SK-N-SH (cell line): ENCODE data around the gene EXOC3L1. TPM values are rescaled to one million over a fixed set of nuclear protein-coding genes. Genes with fewer than 3 reads are reported as not detected.

Experiments used
- CTCF ChIA-PET: fragments of 300-600, 350-600 bp; formaldehyde crosslinking; extraction: SDS; loops from one replicate; lab custom pipeline; 2021; lab: Yijun Ruan, JAX
- POLR2A ChIA-PET: fragments of 350-600 bp; sonication (Branson Sonifier 250); formaldehyde crosslinking; extraction: SDS; loops from one replicate; lab custom pipeline; 2020; ENCODE audit warnings: antibody characterized with exemption, inconsistent platforms; lab: Yijun Ruan, JAX
- DNase-seq: peaks from one replicate; pipeline ENCODE4 v3.0.0; 2012
- H2AFZ ChIP-seq: fragments of 200-600 bp; sonication (generic); 2 replicates; pipeline ENCODE4 v1.8.1; 2016; ENCODE audit warnings: antibody characterized with exemption, mild to moderate bottlenecking, low read depth
- H3F3A ChIP-seq: fragments of 200-600 bp; sonication (generic); replicated peaks from 2 replicates; pipeline ENCODE3; 2016; ENCODE audit warnings: antibody characterized with exemption, mild to moderate bottlenecking; ENCODE audit not compliant: insufficient read depth
- H3K27ac ChIP-seq, 2 experiments: fragments of 200-500 bp in 1 of 2; fragments of 200-600 bp in 1 of 2; sonication (Bioruptor generic) in 1 of 2; sonication (generic), shearing (Covaris generic) in 1 of 2; 2 replicates each; pipeline versions ENCODE4 v1.5.1 to v1.6.1; 2014 to 2016; ENCODE audit warnings: low read depth in 2 of 2, inconsistent platforms in 1 of 2, low read length in 1 of 2, mild to moderate bottlenecking in 1 of 2, mixed read lengths in 1 of 2
- H3K27me3 ChIP-seq: fragments of 200-600 bp; sonication (generic), shearing (Covaris generic); 2 replicates; pipeline ENCODE4 v1.6.1; 2016; ENCODE audit warnings: mixed run types; ENCODE audit not compliant: insufficient read depth
- H3K36me3 ChIP-seq, 2 experiments: fragments of 200-500 bp in 1 of 2; fragments of 200-600 bp in 1 of 2; sonication (Bioruptor generic) in 1 of 2; sonication (generic) in 1 of 2; replicated peaks in 1 of 2; 2 replicates each; pipeline versions ENCODE3 to v1.5.1; 2014 to 2016; ENCODE audit warnings: low read length in 1 of 2, mild to moderate bottlenecking in 1 of 2; ENCODE audit not compliant: insufficient read depth in 2 of 2, control insufficient read depth in 1 of 2
- H3K4me1 ChIP-seq, 2 experiments: fragments of 200-500 bp in 1 of 2; fragments of 200-600 bp in 1 of 2; sonication (Bioruptor generic) in 1 of 2; sonication (generic), shearing (Covaris generic) in 1 of 2; 2 replicates each; pipeline versions ENCODE4 v1.5.1 to v1.6.1; 2014 to 2016; ENCODE audit warnings: low read depth in 1 of 2, low read length in 1 of 2, mixed run types in 1 of 2; ENCODE audit not compliant: insufficient read depth in 2 of 2, control insufficient read depth in 1 of 2
- H3K4me2 ChIP-seq: fragments of 200-600 bp; sonication (generic), shearing (Covaris generic); 2 replicates; pipeline ENCODE4 v1.6.1; 2017; ENCODE audit warnings: mixed run types
- H3K4me3 ChIP-seq, 2 experiments: fragments of 200-500 bp in 1 of 2; fragments of 200-600 bp in 1 of 2; sonication (Bioruptor generic) in 1 of 2; sonication (generic), shearing (Covaris generic) in 1 of 2; 2 replicates each; pipeline versions ENCODE4 v1.5.1 to v1.8.1; 2014 to 2016; ENCODE audit warnings: low read depth in 2 of 2, inconsistent platforms in 1 of 2, low read length in 1 of 2, mild to moderate bottlenecking in 1 of 2, mixed read lengths in 1 of 2, moderate library complexity in 1 of 2
- H3K79me2 ChIP-seq: fragments of 200-600 bp; sonication (generic); 2 replicates; pipeline ENCODE4 v1.8.1; 2017; ENCODE audit warnings: mild to moderate bottlenecking; ENCODE audit not compliant: insufficient read depth
- H3K9ac ChIP-seq: fragments of 200-600 bp; sonication (generic); 2 replicates; pipeline ENCODE4 v1.6.1; 2017; ENCODE audit warnings: mixed run types
- H3K9me2 ChIP-seq: fragments of 200-600 bp; sonication (generic); 2 replicates; pipeline ENCODE4 v1.6.1; 2017; ENCODE audit warnings: mixed run types
- H3K9me3 ChIP-seq: fragments of 200-600 bp; sonication (generic); 2 replicates; pipeline ENCODE4 v1.6.1; 2017; ENCODE audit warnings: mixed run types, mild to moderate bottlenecking, moderate library complexity
- H4K20me1 ChIP-seq: fragments of 200-600 bp; sonication (generic); 2 replicates; pipeline ENCODE4 v1.6.1; 2017; ENCODE audit warnings: mild to moderate bottlenecking, mixed run types; ENCODE audit not compliant: insufficient read depth
- CHD2 ChIP-seq: fragments of 150-350 bp; IDR thresholded peaks from 2 replicates; pipeline ENCODE4 v1.6.1; 2018; ENCODE audit warnings: low read length; ENCODE audit not compliant: partially characterized antibody
- FOXJ3 ChIP-seq: sonication (generic); formaldehyde crosslinking; IDR thresholded peaks from 2 replicates; pipeline ENCODE4 v1.5.1; 2020; ENCODE audit warnings: mild to moderate bottlenecking, missing genetic modification reagents
- MXI1 ChIP-seq: IDR thresholded peaks from 2 replicates; pipeline ENCODE4 v1.6.1; 2012; ENCODE audit warnings: mild to moderate bottlenecking, low read depth, low read length, improper control_type of control experiment
- NRF1 ChIP-seq: IDR thresholded peaks from 2 replicates; pipeline ENCODE4 v1.6.1; 2012; ENCODE audit warnings: low read depth, mild to moderate bottlenecking, low read length
- RAD21 ChIP-seq: IDR thresholded peaks from 2 replicates; pipeline ENCODE4 v1.6.1; 2012; ENCODE audit warnings: mild to moderate bottlenecking, low read length
- RXRA ChIP-seq: IDR thresholded peaks from 2 replicates; pipeline ENCODE4 v1.4.0; 2012; ENCODE audit warnings: low read depth, mild to moderate bottlenecking, borderline replicate concordance
- TEAD4 ChIP-seq: IDR thresholded peaks from 2 replicates; pipeline ENCODE4 v1.4.0; 2012; ENCODE audit warnings: mild to moderate bottlenecking, borderline replicate concordance; ENCODE audit not compliant: insufficient read depth
- USF1 ChIP-seq: IDR thresholded peaks from 2 replicates; pipeline ENCODE4 v1.4.0; 2012; ENCODE audit warnings: low read depth, borderline replicate concordance
- WGBS: methylation state at CpG from one replicate; pipeline ENCODE4 v1.1.6; 2017; ENCODE audit warnings: low lambda C conversion rate; 5-methylcytosine and 5-hydroxymethylcytosine counted together
- polyA plus RNA-seq, 3 experiments: library from polyadenylated mRNA; depleted of rRNA; stranded (reverse); fragments of >200 nt; gene quantifications; 2 replicates each; pipeline ENCODE4 v1.2.3, GENCODE V29; 2012

The EXOC3L1 gene
- polyA plus RNA-seq, 1 of the 3 experiments (the other 2 are of a cell fraction): 0.46 TPM

DNA sequence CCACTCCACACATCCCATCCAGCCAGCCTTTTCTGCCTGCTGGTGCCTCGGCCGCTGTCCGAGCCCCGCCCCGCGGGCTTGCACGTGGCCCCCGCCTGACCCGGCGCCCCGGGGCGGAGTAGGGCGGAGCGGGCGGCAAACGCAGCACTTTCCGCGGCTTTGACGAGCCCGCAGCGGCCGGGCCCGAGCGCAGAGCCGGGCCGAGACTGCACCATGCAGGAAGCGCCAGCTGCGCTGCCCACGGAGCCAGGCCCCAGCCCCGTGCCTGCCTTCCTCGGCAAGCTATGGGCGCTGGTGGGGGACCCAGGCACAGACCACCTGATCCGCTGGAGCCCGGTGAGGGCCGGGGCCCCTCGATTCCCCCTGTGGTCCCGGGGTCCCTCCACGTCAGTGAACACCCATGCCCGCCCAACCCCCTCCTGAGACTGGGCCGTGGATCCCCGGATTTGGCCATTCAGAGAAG is 25.3 kb downstream of the EXOC3L1 start, which contains the start of gene HSF4:
TSS of gene HSF4 (plus strand) at position 147 of the 463 bp plus-strand sequence. CDS start at position 214, 67 bp downstream.
- POLR2A ChIA-PET: interaction anchor here (1.3 to 3.9 kb wide), 2 partner anchors 10 to 20 kb away, joined by 3 to 37 read pairs; no protein-coding TSS in a partner anchor

GRCh38 chr16:67163999-67164558 is 25.9 kb downstream of the EXOC3L1 start:
- Histone ChIP-seq H3K9me2 (no peaks in the 10 kb centered on the region), H2AFZ (no peak overlapping the region), H3K36me3 (no peaks in the 10 kb centered on the region), H3F3A (peaks cover 14% of the 10 kb centered on the region), H3K79me2 (no peaks in the 10 kb centered on the region), H3K9me3 (no peaks in the 10 kb centered on the region), H3K27ac (peak overlapping the region in 1 of 2 experiments; percentile 90; a peak in 2 of 4 replicates), H3K9ac (no peak overlapping the region), H3K4me1 (peaks cover 0 to 29% of the 10 kb centered on the region in 2 experiments; a peak in 1 of 4 replicates), H3K27me3 (no peaks in the 10 kb centered on the region), H3K4me3 (peak overlapping the region in 1 of 2 experiments; percentile 49; a peak in 2 of 4 replicates), H3K4me2 (no peak overlapping the region), H4K20me1 (no peaks in the 10 kb centered on the region)
- 46% methylated on average over 28 of the region's 34 CpGs for WGBS
- TF ChIP-seq RXRA (no peak), FOXJ3 (CRISPR knock-in tag) (no peak)
- ChIA-PET POLR2A (interaction anchor here (0.6 to 3.9 kb wide), 6 partner anchors 10 to 30 kb away, joined by 3 to 37 read pairs (median 5); partner anchors contain the start of gene B3GNT9), CTCF (interaction anchor here (1.1 to 14.2 kb wide), 10 partner anchors 9 to 210 kb away, joined by 4 to 470 read pairs (median 8); partner anchors contain the start of genes B3GNT9 and CBFB)
- peak; percentile 77 for DNase-seq

More for the DNA sequence above, 25.3 kb downstream of the EXOC3L1 start, which contains the start of gene HSF4:
- H3K27ac ChIP-seq: peak within 1 kb of the TSS in 1 of 2 experiments; percentile 90; a peak in 2 of 4 replicates
- 23% methylated on average over 5 of the region's 41 CpGs for WGBS
- H3K4me2 ChIP-seq: peak within 1 kb of the TSS; percentile 15; the same call in 1 of the 2 replicates
- no peaks in the 10 kb centered on the region for H3K9me2 ChIP-seq
- DNase-seq: peak; percentile 81
- no peaks in the 10 kb centered on the region for H4K20me1 ChIP-seq
- H3K79me2 ChIP-seq: no peaks in the 10 kb centered on the region
- no peak within 1 kb of the TSS for H3K9ac ChIP-seq
- H3K9me3 ChIP-seq: no peaks in the 10 kb centered on the region
- no peaks in the 10 kb centered on the region for H3K27me3 ChIP-seq
- TF ChIP-seq MXI1 (peak; percentile 51; the same call in 1 of the 2 replicates), TEAD4 (no peak)
- peaks cover 5 to 31% of the 10 kb centered on the region in 2 experiments; a peak in 2 of 4 replicates for H3K4me1 ChIP-seq
- no peak within 1 kb of the TSS for H2AFZ ChIP-seq
- no peaks in the 10 kb centered on the region for H3K36me3 ChIP-seq
- peak within 1 kb of the TSS in 1 of 2 experiments; percentile 49; a peak in 2 of 4 replicates for H3K4me3 ChIP-seq
- CTCF ChIA-PET: interaction anchor here (0.8 to 2.6 kb wide), 2 partner anchors 9 to 12 kb away, joined by 3 to 11 read pairs; no protein-coding TSS in a partner anchor
- H3F3A ChIP-seq: peaks cover 14% of the 10 kb centered on the region

DNA sequence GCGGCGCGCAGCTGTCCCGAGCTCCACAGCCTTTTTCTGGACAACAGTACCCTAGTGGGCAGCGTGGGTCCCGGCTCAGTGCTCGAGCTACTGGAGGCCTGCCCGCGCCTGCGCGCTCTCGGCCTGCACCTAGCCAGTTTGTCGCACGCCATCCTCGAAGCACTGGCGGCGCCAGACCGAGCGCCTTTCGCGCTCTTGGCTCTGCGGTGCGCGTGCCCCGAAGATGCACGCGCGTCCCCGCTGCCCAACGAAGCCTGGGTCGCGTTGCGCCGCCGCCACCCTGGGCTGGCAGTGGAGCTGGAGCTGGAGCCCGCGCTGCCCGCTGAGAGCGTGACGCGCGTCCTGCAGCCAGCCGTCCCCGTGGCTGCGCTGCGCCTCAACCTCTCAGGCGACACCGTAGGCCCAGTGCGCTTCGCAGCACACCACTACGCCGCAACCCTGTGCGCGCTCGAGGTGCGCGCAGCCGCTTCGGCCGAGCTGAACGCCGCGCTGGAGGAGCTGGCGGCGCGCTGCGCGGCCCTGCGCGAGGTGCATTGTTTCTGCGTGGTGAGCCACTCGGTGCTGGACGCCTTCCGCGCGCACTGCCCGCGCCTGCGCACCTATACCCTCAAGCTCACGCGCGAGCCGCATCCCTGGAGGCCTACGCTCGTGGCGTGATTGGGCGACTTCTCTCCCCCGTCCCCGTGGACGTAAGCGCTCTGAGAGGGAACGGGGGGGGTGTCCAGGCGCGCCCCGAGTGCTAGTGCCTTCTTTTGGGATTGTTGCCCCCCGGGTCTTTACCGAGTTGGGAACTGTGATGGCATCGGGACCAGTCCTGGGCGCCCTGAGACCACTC is 26.6 kb downstream of the EXOC3L1 start:
- no peaks in the 10 kb centered on the region for H3K79me2 ChIP-seq
- no peaks in the 10 kb centered on the region for H4K20me1 ChIP-seq
- peaks cover 4 to 30% of the 10 kb centered on the region in 2 experiments; a peak in 1 of 4 replicates for H3K4me1 ChIP-seq
- no peaks in the 10 kb centered on the region for H3K9me2 ChIP-seq
- peak overlapping the region in 1 of 2 experiments; percentile 49; a peak in 2 of 4 replicates for H3K4me3 ChIP-seq
- H3K9me3 ChIP-seq: no peaks in the 10 kb centered on the region
- peak overlapping the region; percentile 15; the same call in 1 of the 2 replicates for H3K4me2 ChIP-seq
- H3K36me3 ChIP-seq: no peaks in the 10 kb centered on the region
- H2AFZ ChIP-seq: no peak overlapping the region
- DNase-seq: peak; percentile 83
- peak overlapping the region in 1 of 2 experiments; percentile 90; a peak in 2 of 4 replicates for H3K27ac ChIP-seq
- no peaks in the 10 kb centered on the region for H3K27me3 ChIP-seq
- peak; percentile 41 for TF ChIP-seq CHD2
- TF ChIP-seq NRF1: peak; percentile 72
- no peak for TF ChIP-seq USF1
- TF ChIP-seq TEAD4: no peak
- TF ChIP-seq RAD21: no peak
- CTCF ChIA-PET: interaction anchor here (1.1 to 14.2 kb wide), 12 partner anchors 8 to 209 kb away, joined by 4 to 470 read pairs (median 8); partner anchors contain the start of genes B3GNT9 and CBFB
- WGBS: 31% methylated on average over 39 of the region's 99 CpGs
- peaks cover 14% of the 10 kb centered on the region for H3F3A ChIP-seq
- POLR2A ChIA-PET: interaction anchor here (1.3 to 3.9 kb wide), 5 partner anchors 11 to 22 kb away, joined by 3 to 37 read pairs (median 6); partner anchors contain the start of gene B3GNT9
- H3K9ac ChIP-seq: no peak overlapping the region
